Measurements from ENCODE around the gene GALNT16.

- TF ChIP-seq CTCF (conservative IDR thresholded peaks at IDR 0.05 in 1 of 2, IDR thresholded peaks at IDR 0.05 in 1 of 2; ENCODE audit: low read depth in 1 of 2, low read length in 2 of 2) (peak; percentile 44 to 63), EZH2 (IDR thresholded peaks at IDR 0.05; ENCODE audit: low read length, missing control alignments) (no peak)
These were observed 28.2 kb downstream of the GALNT16 start for GRCh38 chr14:69288011-69288771.
